Activated CD4-positive, alpha-beta T cell treated with anti-CD3 and anti-CD28 coated beads, Interleukin-2, Interleukin-4, amounts not matched to agents 100 ng/mL and 50 ng/mL, durations not matched to agents 16 hours and 8 hours (primary cell): ENCODE data around the gene GBX2.
"Not testable (repeated sequence)": the region's sequence is repeated elsewhere in the genome, so short reads cannot be mapped to it uniquely, and the experiment has no call there.

Source experiments
- DNase-seq: peaks from one replicate; pipeline ENCODE4 v3.0.0-alpha.2; 2020; ENCODE audit warnings: low spot score

Gene GBX2

DNA sequence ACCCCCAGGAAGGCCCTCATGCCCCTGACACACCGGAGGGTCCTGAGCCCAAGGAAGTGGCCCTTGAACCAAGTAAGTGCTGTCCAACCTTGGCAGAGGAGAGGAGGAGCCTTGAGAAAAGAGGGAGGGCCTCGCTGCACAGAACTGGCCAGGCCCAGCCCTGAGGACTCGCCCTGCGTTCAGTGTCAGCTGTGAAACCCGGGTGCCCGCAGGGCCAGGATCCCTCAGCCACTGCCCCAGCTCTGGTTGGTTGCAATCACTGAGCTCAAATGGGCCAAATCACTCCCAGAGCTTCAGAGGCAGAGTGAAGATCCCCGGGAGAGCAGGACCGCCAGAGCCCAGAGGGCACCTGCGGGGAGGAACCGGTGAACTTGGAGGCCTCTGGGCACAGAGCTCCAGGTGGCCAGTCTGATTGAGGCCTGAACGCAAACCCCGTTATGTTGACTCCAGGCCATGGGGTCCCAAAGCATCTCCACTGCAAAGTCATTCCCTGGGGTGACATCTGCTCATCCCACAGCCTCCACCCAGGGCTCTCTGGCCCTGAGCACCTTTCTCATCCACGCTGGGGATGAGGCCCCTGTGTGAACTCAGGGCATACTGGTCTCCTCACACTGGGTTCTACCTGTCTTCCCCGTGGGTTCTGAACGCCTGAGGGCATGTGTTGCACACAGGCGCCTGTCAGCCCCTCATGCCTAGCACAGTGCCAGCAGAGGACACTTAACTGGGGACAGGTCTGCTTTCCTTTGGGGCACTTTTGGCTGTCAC, 11.9 kb downstream of the GBX2 start:
- DNase-seq = no peak

- DNase-seq = no peak
Measured at GRCh38 chr2:236155406-236155805, 12.8 kb downstream of the GBX2 start.

DNA sequence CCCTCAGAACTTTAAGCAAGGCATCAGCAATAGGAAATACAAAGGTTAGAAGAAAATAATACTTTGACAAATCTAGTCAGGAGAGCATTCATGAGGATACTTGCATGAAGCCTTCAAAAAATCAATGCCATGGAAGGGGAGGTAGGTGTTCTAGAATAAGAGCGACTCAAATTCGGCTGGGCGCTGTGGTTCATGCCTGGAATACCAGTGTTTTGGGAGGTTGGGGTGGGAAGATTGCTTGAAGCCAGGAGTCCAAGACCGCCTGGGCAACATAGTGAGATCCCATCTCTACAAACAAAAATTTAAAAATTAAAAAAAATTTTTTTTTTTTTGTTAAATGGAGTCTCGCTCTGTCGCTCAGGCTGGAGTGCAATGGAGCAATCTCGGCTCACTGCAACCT, 21.8 kb downstream of the GBX2 start:
- DNase-seq = no peak

GRCh38 chr2:236143811-236144210, 24.4 kb downstream of the GBX2 start:
- DNase-seq = no peak

DNA sequence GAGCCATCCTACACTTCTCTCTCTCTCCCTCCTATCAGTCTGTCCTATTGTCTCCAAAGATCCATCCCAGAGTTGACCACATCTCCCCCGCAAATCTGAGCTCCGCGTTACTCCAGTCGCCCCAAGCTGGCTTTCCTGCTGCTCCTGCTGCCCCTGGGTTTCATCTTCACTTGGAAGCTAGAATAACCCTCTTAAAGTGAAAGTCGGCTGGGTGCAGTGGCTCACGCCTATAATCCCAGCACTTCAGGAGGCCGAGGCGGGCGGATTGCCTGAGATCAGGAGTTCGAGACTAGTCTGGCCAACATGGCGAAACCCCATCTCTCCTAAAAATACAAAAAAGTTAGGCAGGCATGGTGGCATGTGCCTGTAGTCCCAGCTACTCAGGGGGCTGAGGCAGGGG, 26.6 kb downstream of the GBX2 start:
- DNase-seq = not testable (repeated sequence)

GRCh38 chr2:236137066-236137465, 31.1 kb downstream of the GBX2 start:
- DNase-seq = no peak

DNA sequence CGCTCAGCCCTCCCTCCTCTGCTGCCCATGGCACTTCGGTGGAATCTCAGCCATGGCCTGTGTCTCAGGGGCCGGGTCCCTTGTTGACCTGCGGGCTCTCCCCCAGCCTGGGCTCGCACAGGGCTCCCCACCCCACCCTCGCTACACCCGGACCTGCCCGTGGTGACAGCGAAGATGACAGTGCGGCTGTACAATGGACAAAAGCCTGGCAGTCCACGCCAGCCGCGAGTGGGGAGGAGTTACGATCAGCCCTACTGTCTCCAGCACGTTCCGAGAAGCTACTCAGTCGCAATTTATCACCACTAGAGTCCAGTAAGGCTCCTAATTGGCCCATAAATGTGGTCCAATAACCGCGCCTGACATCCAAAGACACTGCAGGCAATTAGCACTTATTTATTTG, 31.6 kb downstream of the GBX2 start:
- DNase-seq = no peak

GRCh38 chr2:236133410-236134012, 34.7 kb downstream of the GBX2 start:
- DNase-seq = no peak

DNA sequence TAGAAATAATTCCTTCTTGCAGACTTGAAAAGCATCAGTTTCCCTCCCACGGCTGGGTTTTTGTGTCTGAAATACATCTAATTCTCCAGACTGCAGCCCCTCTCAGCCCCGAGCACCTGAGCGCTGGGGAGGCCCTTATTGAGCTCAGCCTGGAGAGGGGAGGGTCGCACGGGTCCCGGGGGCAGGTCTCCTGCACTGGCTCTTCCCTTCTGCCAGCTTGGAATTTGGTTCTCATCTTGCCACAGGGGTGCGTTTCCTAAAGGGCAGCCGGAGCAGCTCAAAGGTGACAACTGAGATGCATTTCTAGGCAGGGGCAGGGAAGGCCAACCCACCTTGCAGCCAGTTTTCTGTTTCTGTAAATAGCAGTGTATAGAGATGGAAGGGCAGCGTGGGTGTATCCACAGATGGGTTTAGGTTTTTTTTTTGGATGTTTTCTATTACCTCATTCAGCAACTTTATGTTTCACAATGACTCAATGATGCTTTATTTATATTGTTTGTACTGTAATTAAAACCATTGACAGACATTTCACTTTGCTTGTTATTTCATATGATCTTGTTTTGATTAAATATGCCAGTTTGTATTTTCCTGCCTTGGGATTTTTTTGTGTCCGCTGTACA, 37.0 kb downstream of the GBX2 start:
- DNase-seq = no peak

DNA sequence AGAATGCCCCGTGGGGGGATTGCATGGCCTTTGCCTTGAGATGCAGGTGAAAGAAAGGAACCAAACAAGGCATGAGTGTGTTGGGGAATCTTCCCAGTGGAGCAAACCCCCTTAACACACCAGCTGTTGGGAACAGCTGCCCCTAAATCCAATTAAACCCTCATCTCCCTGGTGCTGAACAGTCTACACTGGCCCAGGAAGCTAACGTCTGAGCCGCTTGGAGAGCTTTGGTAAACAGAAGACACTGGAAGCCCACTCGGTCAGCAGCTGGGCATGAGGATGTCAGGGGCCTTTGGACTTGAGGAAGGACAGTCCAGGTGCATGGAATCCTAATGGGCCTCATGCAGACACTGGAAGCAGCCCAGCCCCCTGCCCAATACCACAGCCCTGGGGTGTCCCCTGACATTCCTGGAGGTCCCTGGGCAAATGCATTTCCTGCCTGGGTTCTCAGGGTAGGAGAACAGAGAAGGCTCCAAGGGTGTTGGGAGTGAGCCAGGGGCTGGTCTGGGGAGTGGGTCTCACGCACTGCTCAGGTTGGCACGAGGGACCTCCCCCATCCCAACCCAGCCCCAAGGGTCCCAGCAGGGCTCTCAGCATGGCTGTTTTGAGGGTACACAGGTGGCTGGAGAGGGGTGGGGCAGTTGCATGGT, 37.7 kb downstream of the GBX2 start:
- no peak for DNase-seq

GRCh38 chr2:236129935-236130334, 38.3 kb downstream of the GBX2 start:
- no peak for DNase-seq

DNA sequence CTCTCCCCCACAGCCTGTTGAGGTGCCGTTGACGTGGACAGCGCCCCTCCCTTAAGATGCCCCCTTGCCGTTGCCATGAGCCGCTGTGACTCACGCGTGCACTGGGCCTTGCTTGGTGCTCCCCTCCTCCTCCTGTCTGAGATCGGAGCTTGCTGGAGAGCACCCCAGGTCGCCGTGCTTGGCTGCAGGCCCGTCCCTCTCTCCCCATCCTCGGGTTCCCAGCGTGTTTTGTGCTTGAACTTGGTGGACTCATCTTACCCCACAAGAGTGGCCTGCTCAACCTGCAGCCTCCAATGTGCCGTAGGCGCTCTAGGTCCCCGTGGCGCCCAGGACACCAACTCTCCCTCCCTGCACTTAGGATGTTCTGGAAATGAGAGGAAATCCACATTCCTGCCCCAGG, 39.9 kb downstream of the GBX2 start:
- DNase-seq = no peak

- no peak for DNase-seq
Measured at GRCh38 chr2:236127010-236127409, 41.2 kb downstream of the GBX2 start.

DNA sequence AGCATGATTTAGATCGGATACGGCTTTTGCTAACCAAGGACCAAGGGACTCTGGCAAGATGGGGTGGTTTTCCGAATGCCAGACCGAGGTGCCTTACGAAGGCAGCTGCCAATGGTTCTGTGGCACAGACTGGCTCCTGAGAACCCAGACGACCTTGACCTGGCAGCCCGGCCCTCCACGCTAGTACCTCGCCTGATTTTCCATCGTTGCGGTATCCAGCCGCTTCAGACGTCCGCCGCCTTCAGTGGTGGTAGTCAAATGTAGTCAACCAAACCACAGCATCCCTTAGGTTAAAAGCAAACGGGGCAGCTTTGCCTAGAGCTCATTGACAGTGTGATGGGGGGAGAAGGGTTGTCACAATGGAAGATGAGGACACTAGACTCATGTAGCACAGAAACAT, 42.6 kb downstream of the GBX2 start:
- no peak for DNase-seq

DNA sequence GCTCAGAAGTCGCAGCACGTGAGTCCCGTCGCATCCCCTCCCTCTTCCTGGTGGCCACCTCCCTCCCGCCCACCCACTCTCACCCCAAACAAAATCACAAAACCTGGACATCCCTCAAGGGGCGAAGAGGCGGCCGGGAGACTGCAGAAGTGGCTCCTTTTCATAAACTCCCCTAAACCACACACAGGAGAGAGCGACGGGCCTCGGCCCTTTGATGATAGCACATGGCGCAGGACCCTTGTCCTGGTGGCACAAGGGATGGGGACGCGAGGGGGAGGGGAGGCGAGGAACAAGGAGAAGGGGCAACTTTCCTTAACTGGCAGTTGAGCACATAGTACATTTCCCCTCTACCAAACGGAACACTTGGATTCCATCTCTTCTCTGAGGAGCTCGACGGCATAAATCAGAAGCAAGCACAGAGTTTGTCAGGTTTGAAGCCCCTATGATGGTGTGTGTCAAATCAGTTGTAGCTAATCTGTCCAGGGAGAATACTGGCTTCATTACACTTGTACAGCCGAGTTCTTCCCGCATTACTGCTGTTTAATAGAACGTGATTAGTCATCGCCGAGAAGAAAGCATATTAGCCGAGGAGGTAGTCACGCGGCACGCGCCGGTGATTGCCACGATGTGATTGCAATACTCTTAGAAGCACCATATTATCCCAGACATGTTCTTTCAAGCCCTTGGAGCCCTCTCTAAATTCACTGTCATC, 43.8 kb downstream of the GBX2 start:
- DNase-seq = no peak

GRCh38 chr2:236123716-236124115, 44.5 kb downstream of the GBX2 start:
- DNase-seq = no peak

DNA sequence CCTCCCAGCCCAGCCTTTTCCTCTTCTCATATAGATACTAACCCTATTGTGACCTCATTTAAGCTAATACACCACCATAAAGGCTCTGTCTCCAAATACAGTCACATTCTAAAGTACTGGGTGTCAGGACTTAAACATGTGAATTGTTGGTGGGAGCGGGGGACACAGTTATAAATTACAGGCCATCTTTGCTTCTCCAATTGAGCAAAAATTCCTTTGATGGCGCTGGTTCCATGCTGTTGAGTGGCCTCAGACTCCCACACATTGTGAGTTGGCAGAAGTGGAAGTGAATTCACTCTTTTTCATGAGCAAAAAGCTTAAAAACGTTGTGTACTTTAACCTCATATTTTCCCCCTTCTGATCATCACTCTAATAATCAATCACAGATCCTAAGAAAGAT, 46.0 kb downstream of the GBX2 start:
- no peak for DNase-seq

- DNase-seq = no peak
Measured at GRCh38 chr2:236121546-236121945, 46.6 kb downstream of the GBX2 start.

- no peak for DNase-seq
Measured at GRCh38 chr2:236120829-236121228, 47.4 kb downstream of the GBX2 start.

DNA sequence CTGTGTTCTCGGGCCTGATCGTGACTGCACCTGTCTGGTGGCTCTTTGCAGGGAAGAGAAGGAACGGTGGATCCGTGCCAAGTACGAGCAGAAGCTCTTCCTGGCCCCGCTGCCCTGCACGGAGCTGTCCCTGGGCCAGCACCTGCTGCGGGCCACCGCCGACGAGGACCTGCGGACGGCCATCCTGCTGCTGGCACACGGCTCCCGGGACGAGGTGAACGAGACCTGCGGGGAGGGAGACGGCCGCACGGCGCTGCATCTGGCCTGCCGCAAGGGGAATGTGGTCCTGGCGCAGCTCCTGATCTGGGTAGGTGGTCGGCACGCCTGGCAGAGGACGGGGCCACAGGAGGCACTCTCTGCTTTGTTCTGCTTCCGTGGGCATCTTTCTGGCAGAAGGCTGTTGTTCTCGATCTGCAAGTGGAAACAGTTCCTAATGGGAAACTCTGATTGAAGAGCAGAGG, 48.0 kb downstream of the GBX2 start:
- DNase-seq = no peak

DNA sequence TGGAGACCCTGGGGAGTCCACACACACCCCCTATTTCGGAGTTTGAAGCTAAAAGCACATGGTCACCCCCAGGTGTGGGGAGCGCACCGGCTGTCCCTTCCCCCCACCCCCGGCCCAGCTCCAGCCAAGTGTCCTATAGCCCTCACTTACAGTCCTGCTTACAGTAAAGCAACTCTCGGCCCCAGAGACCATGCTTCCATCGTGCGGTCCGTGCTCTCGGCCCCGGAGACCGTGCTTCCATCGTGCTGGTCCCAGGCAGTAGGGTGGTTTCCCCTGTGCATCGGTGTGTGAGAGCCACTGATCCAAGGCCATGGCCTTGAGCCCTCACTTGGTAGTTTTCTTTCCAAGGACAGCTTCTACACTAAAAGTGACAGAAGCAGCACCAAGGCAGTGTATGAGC, 48.7 kb downstream of the GBX2 start:
- DNase-seq = no peak

DNA sequence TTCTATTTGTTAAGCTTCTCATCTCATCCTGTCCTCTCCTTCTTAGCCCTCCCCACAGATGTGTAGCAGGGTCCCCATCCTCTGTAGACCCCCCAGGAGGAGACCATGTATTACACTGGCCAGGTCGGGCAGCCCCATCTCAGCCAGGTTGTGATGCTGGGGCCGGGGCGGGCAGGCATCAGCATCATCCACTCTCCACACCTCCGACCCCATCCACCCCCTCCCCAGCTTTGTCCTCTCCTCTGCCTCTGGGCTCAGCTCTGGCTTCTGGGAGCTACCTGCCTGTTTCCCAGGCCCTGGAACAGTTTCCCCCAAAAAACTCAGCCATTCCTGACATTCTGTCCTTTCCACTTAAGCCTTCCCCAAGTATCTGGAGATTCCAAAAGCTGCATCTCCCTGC, 49.2 kb downstream of the GBX2 start:
- no peak for DNase-seq
